HG03108 (cell line): ENCODE results near the gene NR1I3.
A peak's percentile ranks its signal among the peaks of the same experiment; 100 is the strongest.

Source experiments
- ATAC-seq: cut with Tn5 transposase; IDR thresholded peaks from one replicate; pipeline ENCODE4 v1.9.1; 2021; ENCODE audit warnings: moderate library complexity; ENCODE audit not compliant: unreplicated experiment

Gene NR1I3

DNA sequence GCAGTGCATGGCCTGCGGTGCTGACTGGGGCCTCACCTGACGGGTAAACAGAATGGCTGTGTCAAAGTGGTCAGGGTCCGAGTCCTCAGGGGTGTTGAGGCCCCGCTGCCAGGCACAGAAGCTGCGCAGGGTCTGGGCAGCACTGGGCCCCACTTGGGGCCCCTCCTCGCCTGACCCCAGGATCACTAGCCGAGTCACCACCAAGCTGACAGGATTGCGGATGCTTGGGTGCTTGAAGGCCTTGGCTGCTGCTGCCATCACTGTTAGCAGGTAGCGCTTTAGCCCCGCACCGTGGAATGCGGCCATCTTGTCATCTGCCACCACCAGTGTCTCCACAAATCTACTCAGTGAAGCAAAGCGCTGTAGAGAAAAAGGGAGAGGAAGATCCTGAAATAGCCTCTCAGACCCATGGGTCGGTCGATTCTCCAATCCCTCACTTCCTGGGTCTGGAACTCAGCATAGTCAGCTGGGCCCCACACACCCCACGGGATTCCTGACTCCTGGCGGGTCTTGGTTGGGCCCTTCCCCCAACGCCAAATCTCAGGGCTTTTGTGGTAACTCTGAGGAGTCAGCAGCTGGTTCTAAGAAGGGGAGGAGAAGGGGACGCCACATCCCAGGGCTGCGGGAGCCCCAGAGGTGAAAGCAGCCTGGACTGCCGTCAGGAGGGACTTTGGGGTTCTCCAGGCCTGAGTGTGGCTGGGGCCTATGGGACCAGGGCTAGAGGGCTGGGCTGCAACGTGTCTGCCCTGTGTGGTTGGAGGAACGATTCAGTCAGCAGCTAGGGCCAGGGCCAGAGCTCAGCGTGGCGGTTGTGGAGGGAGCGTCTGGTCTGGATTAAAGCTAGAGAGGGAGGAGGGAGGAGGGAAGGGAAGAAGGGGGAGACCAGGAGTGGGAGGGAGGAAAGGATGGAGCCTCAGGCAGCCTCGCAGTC, 41.2 kb downstream of the NR1I3 start:
- ATAC-seq = no peak

DNA sequence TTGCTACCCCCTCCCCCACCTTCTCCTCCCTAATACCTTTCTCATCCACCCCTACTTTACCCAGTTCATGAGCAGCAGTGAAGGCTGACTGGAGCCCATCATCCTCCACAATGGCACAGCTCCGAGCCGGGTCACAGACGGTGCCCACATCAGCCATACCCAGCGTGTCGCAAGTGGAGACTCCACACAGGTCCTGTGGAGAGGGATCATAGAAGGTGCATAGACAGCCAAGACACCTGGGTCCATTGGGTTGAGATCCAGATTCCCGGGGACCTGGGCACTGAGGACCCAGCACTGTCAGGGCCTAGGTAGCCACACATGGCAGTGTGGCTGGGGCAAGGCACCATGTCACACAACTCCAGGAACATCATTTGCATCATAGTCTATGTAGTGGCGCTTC, 41.9 kb downstream of the NR1I3 start:
- no peak for ATAC-seq

DNA sequence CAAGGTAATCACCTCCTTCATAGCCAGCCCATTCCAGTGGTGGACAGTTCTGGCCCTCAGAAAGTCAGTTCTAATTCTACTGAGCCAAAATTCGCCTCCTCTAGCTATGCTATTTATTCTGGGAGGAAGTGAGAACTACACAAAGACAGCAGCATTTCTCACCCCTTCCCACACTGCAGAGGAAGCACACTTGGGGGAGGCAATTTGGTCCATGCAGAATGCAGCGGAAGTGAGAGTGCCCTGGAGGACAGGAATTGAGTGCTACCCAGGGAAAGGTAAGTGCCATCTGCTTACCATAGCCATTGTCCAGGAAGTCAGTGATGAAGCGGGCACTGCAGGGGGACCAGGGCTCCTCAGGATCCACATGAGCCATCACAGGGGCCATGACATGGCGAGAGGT, 42.8 kb downstream of the NR1I3 start:
- ATAC-seq = peak; percentile 53

DNA sequence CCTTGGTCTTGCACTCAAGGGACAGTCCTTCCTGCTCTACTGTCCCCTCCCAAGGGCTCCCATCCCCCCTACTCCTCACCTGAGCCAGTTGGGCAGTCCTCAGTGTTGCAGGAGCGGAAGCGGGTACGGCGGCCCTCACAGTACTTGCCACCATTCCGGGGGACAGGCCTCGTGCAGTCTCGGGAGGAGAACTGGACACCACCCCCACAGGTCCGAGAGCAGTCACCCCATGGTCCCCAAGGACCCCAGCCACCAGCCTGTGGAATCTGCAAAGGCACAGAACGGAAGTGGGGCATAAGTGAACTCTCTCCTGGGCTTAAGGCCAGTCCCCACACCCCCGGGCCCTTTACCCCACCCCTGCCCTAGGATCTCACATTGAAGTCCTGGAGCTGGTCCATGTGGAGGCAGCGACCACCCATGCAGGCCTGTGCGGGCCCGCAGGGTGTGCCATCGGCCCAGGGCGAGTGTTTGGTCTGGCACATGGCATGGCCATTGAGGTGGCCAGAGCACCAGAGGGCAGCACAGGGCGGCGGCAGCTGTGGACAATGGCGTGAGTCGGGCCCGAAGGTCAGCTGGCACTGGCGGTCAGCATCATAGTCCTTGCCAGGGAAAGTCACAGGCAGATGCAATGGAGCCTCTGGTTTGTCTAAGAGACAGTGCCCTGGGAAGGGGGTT, 44.3 kb downstream of the NR1I3 start:
- no peak for ATAC-seq

DNA sequence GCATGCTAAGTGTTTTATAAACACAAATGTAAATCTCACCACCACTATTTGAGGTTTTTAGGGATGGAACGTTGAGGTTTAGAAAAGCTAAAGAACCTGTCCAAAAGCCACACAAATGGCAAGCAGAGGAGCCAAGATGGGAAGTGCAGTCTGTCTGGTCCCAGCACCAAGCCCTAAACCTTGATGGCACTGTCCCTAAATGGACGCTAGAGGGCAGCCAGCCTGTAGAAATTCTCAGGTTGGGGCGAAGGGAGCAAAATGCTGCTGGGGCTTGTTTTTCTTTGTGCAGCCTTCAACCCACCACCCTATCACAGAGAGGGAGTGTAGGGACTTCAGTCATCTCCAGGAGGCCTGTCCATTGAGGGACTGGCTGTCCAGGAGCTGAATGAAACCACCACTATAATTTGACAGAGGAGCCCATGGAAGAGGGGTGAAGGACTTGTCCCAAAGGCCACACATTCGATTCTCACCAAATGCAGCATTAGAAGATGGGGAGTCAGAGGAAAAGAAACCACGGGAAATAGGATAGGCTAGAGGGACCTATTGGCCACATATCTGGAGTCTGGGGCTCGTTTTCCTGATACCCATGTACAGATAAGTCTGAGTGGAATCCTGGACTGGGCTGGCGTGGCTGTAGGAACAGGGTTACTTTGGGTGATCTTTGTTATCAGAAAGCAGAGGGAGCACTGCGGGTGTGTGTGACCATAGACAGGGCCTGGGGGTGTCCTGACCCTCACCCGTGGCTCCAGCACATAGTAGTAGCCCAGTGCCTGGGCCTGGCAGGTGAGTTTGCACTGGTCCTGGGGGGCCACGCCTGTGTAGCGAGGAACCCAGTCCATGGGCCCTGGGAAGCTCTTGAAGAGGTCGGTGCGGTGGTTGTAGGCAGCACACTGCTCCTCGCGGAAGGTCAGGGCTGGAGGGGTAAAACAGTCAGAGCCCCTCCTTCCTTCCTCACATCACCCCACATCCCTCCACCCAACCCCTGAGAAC, 45.2 kb downstream of the NR1I3 start:
- peak; percentile 60 for ATAC-seq

DNA sequence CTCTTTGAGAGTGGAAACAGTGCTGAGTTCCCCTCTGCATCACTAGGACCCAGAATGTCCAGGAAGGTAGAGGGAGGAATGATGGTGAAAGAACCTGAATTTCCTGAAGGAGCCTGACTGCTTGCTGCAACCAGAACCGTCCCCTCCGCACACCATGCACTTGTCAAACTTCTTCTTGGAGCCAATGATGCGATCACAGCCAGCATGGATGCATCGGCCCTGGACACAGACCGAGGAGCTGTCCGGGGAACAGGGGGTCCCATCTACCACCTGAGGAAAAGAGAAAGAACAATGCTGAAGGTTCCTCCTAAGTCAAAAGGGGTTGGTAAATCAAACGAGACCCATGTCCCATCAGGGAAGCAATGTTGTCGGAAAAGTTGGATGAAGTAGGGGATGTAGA, 46.0 kb downstream of the NR1I3 start:
- ATAC-seq = no peak

DNA sequence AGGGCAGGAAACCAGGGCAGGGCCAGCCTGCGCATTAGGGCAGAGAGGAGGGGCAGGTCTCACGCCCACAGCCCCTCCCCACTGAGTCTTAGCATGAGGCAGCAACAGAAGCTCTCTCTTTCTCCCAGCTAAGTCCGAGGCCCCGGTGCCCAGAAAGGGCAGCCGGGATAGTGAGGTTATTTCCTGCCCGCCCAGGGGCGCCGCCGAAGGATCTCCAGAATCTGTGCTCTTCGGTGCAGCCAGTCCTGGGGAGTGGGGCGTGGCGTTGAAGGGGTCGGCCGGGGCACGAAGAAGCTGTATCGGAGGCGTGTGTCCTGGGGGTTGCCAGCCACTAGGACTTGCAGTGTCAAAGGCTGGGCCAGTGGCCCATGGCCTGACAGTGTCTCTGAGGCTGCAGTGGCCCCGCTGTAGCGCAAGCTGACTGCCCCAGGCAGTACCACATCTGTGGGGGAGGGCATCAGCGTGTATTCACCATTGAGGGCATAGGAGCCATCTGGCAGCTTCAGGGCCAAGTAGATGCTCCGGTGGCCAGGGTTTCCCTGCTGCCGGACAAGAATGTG, 47.0 kb downstream of the NR1I3 start:
- no peak for ATAC-seq

DNA sequence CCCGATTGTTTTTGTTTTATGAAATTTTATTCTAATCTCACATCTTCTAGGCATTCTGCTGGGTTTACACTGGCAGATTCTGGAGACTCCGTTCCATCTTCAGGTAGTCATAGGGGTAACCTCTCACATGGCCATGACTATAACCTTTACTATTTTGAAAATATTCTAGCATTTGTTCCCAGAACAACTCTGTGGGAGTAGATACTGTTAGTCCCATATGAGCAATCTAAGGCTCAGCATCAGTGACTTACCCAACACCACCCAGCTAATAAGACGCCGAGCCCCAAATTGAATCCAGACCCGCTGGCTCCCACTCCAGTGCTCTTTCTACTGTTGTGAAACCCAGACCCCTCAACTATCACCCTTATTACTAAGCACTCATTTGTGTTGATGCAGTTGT, 49.0 kb downstream of the NR1I3 start:
- no peak for ATAC-seq

DNA sequence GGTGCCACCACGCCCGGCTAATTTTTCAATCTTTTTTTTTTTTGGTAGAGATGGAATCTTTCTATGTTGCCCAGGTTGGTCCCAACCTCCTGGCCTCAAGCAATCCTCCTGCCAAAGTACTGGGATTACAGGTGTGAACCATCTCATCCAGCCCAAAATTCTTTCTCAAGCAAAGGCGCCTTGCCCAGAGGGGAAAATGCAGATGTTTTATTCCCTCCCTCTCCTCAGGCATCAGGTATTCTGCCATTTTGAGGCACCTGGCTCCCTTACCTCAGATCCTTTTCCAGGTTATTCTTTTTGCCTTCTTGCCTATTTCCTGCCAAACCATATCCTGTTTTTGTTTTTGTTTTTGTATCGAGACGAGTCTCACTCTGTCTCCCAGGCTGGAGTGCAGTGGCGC, 49.6 kb downstream of the NR1I3 start:
- no peak for ATAC-seq

DNA sequence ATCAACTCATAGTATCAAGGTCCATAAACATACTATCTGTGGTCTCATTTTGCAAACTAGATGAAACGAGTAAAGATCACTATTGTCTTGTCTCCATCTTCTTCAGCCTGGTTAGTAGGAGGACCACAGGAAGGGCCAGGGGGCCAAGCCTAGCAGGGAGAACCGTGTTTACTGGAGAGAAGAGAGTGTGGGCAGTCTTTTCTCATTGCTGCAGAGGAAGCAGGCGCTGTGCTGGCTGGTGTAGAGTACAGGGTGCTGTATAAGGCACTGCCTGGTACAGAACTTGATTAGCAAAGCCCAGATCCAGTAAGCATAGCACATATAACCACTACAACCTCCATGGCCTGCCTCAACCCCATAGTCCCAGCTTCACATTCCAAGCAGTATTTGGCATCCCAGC, 50.7 kb downstream of the NR1I3 start:
- no peak for ATAC-seq

DNA sequence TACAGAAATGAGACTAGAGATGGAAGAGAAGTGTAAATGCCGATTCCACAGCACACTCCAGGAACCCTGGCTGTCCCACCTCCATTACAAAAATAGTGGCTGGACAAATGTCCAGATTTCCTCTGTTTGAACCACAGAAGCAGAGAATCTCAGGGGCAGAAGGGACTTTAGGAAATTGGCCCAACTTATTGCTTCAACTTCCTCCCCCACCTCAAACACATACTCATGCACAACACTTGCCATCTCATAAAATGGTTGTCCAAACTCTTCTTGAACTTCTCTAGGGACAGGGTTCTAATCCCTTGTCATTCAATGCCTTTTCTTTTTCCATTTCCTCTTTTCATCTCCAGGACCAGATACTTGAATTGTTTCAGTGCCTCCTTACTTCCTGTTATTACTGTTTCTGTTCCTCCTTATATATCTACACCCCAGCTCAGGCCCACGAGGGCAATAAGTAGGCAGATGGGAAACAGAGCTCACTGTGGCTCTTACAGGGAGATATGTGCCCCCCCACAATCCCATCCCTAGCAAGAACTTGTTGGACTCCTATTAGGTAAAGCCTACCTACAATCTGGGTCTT, 52.2 kb downstream of the NR1I3 start:
- peak; percentile 27 for ATAC-seq

DNA sequence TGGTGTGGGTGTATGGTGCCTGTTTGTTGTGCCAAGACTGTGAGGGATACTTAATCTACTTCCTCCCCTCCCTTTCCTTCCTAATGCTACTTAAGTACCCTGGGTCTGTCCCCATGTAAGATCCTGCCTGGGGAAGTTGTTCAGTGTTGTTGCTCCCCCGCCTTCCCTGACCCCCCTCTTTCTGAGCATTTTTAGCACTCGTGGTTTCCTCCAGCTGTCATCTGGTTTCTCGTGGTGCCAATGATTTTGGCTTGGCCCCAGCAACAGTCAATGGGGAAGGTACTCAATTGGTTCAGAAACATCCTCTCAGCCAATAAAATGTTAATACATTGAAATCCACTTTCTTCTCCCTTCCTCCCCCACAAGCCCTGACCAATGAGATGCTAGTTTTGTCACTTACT, 52.7 kb downstream of the NR1I3 start:
- peak; percentile 60 for ATAC-seq

DNA sequence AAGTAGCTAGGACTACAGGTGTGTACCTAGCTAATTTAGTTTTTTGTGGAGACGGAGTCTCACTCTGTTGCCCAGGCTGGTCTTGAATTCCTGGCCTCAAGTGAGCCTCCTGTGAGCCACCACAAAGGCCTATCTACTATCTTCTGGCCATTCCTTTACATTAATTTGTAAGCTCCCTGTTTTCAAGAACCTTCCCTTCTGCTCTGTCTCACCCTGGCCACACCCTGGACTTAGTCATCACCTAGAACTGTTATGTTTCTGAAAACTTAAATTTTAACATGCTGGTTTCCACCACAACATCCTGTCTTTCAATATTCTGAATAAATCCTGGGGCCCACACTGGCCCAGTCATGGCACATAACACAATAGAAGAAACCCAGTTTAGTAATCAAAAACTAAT, 55.8 kb downstream of the NR1I3 start:
- ATAC-seq = peak; percentile 52

DNA sequence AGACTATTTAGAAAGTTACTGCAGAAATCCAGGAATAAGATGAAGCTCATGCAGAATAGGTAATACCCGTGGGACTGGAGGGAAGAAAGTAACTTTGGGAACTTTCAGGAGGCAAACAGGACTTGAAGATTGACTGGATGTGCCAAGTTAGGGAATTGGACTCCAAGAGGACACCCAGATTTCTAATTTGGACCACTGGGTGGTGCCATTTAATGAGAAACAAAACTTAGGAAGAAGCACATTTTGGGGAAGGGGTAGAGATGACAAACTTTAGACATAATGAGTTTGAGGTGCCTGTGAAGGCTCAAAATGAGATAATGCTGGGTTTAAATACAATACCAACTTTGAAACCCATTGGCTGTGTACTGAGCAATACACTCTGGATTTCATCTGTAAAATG, 57.4 kb downstream of the NR1I3 start:
- no peak for ATAC-seq

DNA sequence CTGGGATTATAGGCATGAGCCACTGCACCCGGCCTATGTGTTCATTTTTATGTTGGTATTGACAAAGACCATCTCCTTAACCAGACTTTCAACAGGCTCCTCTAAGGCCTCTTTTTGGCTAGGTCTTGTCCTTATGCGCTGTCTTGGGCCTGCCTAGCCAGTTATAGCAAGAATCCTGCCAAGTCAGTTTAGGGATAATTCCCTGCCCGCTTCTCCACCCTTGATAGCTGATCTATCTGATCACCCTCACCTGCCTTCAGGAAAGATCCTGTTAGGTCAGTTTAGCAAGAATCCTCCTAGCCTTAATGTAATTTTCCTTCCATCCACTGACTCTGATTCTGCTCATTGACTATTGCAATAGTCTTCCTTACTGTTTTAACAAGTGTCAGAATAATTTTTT, 58.3 kb downstream of the NR1I3 start:
- no peak for ATAC-seq
